Ascending aorta (tissue), 2 donors: Measurements from ENCODE around the gene DNAH2. TPM values are rescaled to one million over a fixed set of nuclear protein-coding genes. Genes with fewer than 3 reads are reported as not detected.

Source experiments
- DNase-seq, 2 donors: peaks; one replicate each; pipeline ENCODE4 v3.0.0-alpha.2; 2019; ENCODE audit warnings: low spot score in 2 of 2
- H3K27ac ChIP-seq, 2 donors: fragments of 200-600 bp; sonication (generic); one replicate each; pipeline ENCODE4 v1.5.1; 2016 to 2017; ENCODE audit warnings: mild to moderate bottlenecking in 1 of 2
- H3K27me3 ChIP-seq: fragments of 200-600 bp; sonication (generic); one replicate; pipeline ENCODE4 v1.5.1; 2017
- H3K36me3 ChIP-seq, 2 donors: fragments of 200-600 bp; sonication (generic); one replicate each; pipeline ENCODE4 v1.5.1; 2016
- H3K4me1 ChIP-seq, 2 donors: fragments of 200-600 bp; sonication (generic); one replicate each; pipeline ENCODE4 v1.5.1; 2016 to 2017; ENCODE audit warnings: mild to moderate bottlenecking in 1 of 2
- H3K4me3 ChIP-seq, 2 donors: fragments of 200-600 bp; sonication (generic); one replicate each; pipeline ENCODE4 v1.5.1; 2016 to 2017; ENCODE audit warnings: mild to moderate bottlenecking in 1 of 2
- H3K9me3 ChIP-seq, 2 donors: fragments of 200-600 bp; sonication (generic); one replicate each; pipeline ENCODE4 v1.5.1; 2016
- intact Hi-C: fragments of 100-400 bp; cut with DNase I; formaldehyde crosslinking; loops from one replicate; pipeline ENCODE4 v1.15.1; 2023
- total RNA-seq: library from RNA; depleted of rRNA; stranded (reverse); fragments of >200 nt; gene quantifications from one replicate; pipeline ENCODE4 v1.1.0, GENCODE V29; 2016
- TF ChIP-seq, protein P1 (sequence below), 3 experiments: fragments of 200-600 bp in 2 of 3; fragments of 450-650 bp in 1 of 3; sonication (generic) in 2 of 3; IDR thresholded peaks; one replicate each; pipeline ENCODE4 v1.5.1; 2016 to 2019; ENCODE audit warnings: antibody characterized with exemption in 3 of 3, mild to moderate bottlenecking in 1 of 3, moderate library complexity in 1 of 3

The DNAH2 gene
- total RNA-seq, 1 donor from 2014 or later: 0.43 TPM

DNA sequence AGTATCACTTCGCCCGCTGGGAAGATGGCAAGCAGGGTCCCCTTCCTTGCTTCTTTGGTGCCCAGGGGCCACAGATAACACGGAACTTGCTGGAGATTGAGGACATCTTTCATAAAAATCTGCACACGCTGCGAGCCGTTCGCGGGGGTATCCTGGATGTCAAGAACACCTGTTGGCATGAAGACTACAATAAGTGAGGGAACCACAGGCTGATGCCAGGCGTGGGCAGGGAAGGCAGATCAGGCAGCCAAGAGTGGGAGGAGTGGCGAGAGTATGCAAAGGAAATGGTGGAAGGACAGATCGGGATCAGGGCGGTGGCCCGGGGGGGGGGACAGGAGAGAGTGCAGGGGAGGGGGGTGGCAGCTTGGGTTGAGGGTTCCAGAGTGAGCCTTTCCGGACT lies 22.2 kb downstream of the DNAH2 start:
- H3K4me3 ChIP-seq: no peak overlapping the region
- TF ChIP-seq, protein P1, sequence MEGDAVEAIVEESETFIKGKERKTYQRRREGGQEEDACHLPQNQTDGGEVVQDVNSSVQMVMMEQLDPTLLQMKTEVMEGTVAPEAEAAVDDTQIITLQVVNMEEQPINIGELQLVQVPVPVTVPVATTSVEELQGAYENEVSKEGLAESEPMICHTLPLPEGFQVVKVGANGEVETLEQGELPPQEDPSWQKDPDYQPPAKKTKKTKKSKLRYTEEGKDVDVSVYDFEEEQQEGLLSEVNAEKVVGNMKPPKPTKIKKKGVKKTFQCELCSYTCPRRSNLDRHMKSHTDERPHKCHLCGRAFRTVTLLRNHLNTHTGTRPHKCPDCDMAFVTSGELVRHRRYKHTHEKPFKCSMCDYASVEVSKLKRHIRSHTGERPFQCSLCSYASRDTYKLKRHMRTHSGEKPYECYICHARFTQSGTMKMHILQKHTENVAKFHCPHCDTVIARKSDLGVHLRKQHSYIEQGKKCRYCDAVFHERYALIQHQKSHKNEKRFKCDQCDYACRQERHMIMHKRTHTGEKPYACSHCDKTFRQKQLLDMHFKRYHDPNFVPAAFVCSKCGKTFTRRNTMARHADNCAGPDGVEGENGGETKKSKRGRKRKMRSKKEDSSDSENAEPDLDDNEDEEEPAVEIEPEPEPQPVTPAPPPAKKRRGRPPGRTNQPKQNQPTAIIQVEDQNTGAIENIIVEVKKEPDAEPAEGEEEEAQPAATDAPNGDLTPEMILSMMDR (IDR thresholded peaks at IDR 0.05): no peak
- H3K27me3 ChIP-seq: no peaks in the 10 kb centered on the region
- no peaks in the 10 kb centered on the region for H3K4me1 ChIP-seq
- DNase-seq: no peak
- no peaks in the 10 kb centered on the region for H3K9me3 ChIP-seq
- H3K27ac ChIP-seq: no peak overlapping the region
- no peaks in the 10 kb centered on the region for H3K36me3 ChIP-seq
- intact Hi-C loops: loop anchor here (5.0 kb wide), 1 partner anchor 248 kb away; no protein-coding TSS in a partner anchor

DNA sequence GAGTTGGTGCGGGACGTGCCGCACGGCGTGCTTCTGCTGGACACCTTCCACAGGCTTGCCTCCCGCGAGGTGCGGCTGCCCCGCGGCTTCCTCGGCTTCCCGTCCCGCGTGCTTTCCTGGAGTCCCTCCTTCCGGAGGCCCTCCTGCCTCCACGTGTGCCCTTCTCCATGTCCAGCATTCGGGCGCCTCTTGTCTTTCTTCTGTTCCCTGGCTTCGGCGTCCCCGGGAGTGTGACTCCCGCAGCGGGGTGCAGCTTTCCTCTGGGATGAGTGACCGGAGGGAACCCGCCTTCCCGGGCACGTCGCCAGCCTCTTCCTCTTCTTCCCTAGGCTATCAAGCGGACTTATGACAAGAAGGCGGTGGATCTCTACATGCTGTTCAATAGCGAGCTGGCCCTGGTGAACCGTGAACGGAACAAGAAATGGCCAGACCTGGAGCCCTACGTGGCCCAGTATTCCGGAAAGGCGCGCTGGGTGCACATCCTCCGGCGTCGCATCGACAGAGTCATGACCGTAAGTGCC lies 23.0 kb downstream of the DNAH2 start:
- no peaks in the 10 kb centered on the region for H3K4me1 ChIP-seq
- H3K27me3 ChIP-seq: no peaks in the 10 kb centered on the region
- TF ChIP-seq, protein P1 (IDR thresholded peaks at IDR 0.05): no peak
- no peak overlapping the region for H3K27ac ChIP-seq
- intact Hi-C loops: loop anchor here (5.0 kb wide), 1 partner anchor 247 kb away; no protein-coding TSS in a partner anchor
- H3K36me3 ChIP-seq: no peaks in the 10 kb centered on the region
- no peaks in the 10 kb centered on the region for H3K9me3 ChIP-seq
- H3K4me3 ChIP-seq: no peak overlapping the region
- no peak for DNase-seq

DNA sequence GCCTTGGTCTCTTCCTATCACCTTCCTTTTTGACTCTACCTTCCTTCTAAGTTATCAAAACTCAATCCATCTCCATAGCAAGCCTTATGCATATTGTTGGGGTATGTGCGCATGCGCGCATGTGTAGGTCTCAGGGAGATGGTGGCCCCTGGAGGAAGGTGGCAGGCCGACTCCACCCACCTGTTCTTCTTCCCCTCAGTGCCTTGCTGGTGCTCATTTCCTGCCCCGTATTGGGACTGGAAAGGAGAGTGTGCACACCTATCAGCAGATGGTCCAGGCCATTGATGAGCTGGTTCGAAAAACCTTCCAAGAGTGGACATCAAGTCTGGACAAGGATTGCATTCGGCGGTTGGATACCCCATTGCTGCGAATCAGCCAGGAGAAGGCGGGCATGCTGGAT lies 25.2 kb downstream of the DNAH2 start:
- no peaks in the 10 kb centered on the region for H3K9me3 ChIP-seq
- no peaks in the 10 kb centered on the region for H3K4me1 ChIP-seq
- DNase-seq: no peak
- no peaks in the 10 kb centered on the region for H3K36me3 ChIP-seq
- no peak overlapping the region for H3K27ac ChIP-seq
- TF ChIP-seq, protein P1 (IDR thresholded peaks at IDR 0.05): no peak
- no peak overlapping the region for H3K4me3 ChIP-seq
- intact Hi-C loops: loop anchor here (1.0 to 5.0 kb wide), 3 partner anchors 80 to 245 kb away; no protein-coding TSS in a partner anchor
- H3K27me3 ChIP-seq: no peaks in the 10 kb centered on the region

DNA sequence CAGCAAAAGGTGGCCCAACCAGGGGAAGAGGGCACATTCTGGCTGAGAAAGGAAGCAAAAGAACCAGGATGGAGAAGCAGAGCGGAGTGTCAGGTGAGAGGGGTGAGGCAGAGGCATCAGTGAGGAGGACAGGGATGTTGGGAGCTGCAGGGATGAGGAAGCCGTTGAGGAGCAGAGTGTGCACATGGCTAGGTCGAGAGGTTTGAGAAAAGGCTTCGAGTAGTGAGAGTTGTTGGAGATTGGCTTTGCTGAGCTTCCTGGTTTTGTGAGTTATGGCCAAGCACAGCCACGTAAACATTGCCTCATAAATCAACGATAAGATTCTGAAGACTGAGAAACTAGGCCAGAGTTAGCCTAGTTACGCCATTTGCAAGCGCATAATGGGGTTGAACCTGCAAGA lies 26.9 kb downstream of the DNAH2 start:
- Histone ChIP-seq H3K9me3 (no peaks in the 10 kb centered on the region), H3K36me3 (no peaks in the 10 kb centered on the region), H3K4me3 (no peak overlapping the region), H3K4me1 (no peaks in the 10 kb centered on the region), H3K27me3 (no peaks in the 10 kb centered on the region), H3K27ac (no peak overlapping the region)
- TF ChIP-seq, protein P1 (IDR thresholded peaks at IDR 0.05): no peak
- DNase-seq: no peak
- intact Hi-C loops: loop anchor here (5.0 kb wide), 1 partner anchor 243 kb away; no protein-coding TSS in a partner anchor

DNA sequence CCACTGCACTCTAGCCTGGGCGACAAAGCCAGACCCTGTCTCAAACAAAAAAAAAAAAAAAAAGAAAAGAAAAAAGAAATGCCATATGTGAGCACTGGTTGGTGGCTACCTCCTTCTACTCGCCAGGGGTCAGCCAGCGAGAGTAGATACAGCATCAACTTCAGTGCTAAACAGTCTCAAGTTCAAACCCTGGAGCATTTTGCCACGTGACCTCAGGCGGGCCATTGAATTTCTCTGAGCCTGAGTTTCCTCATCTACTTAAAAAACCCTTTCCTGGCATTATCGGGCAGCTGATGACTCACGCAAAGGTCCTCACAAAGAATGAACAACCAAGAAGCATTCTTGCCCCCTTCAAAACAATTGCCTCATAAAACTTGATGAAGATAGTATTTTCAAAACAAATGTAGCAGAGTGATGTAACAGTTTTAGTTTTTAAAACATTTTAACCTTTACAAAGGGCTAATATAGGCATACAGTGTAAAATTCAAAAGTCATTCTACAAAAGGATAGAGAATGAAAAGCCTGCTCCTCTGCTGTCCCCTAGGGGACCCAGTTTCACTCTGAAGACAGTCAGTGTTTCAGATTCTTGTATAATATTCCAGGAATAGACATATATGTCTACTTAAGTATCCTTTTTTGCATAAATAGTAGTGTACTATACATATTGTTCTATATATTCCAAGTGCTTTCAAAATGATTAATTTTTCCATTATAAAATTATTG lies 28.4 kb downstream of the DNAH2 start:
- TF ChIP-seq, protein P1 (IDR thresholded peaks at IDR 0.05): no peak
- intact Hi-C loops: no loop called here
- Histone ChIP-seq H3K9me3 (no peaks in the 10 kb centered on the region), H3K27me3 (no peaks in the 10 kb centered on the region), H3K4me1 (no peaks in the 10 kb centered on the region), H3K27ac (no peak overlapping the region), H3K4me3 (no peak overlapping the region), H3K36me3 (no peaks in the 10 kb centered on the region)
- DNase-seq: peak in 1 of 2 donors; percentile 76
